Activated CD4-positive, alpha-beta memory T cell treated with anti-CD3 and anti-CD28 coated beads for 36 hours (primary cell): ENCODE data around the gene GATAD2B. TPM values are rescaled to one million over a fixed set of nuclear protein-coding genes. Genes with fewer than 3 reads are reported as not detected.

Source experiments
- CTCF ChIA-PET: fragments of 350-600 bp; sonication (Branson Sonifier 250); formaldehyde crosslinking; loops from one replicate; lab custom pipeline; 2021; ENCODE audit warnings: antibody characterized with exemption, inconsistent platforms; lab: Charles Lee
- POLR2A ChIA-PET: fragments of 350-600 bp; sonication (Branson Sonifier 250); formaldehyde crosslinking; loops from one replicate; lab custom pipeline; 2021; ENCODE audit warnings: antibody characterized with exemption; lab: Charles Lee
- DNase-seq: peaks from one replicate; pipeline ENCODE4 v3.0.0-alpha.2; 2020
- H3K27ac Mint-ChIP-seq: one replicate; pipeline ENCODE4 v1.8.0; 2021; ENCODE audit warnings: mixed read lengths
- H3K27me3 Mint-ChIP-seq: one replicate; pipeline ENCODE4 v1.8.0; 2021; ENCODE audit warnings: mixed read lengths
- H3K36me3 Mint-ChIP-seq: one replicate; pipeline ENCODE4 v1.8.0; 2021; ENCODE audit warnings: mixed read lengths
- H3K4me1 Mint-ChIP-seq: one replicate; pipeline ENCODE4 v1.8.0; 2021; ENCODE audit warnings: low read depth, mixed read lengths
- H3K4me3 Mint-ChIP-seq: one replicate; pipeline ENCODE4 v1.8.0; 2021; ENCODE audit warnings: mild to moderate bottlenecking, mixed read lengths
- H3K9me3 Mint-ChIP-seq: one replicate; pipeline ENCODE4 v1.8.0; 2021; ENCODE audit warnings: mixed read lengths
- intact Hi-C: fragments of 100-400 bp; cut with micrococcal nuclease; formaldehyde crosslinking; loops from one replicate; pipeline ENCODE4 v1.15.1; 2023
- total RNA-seq, 2 experiments: library from RNA; stranded (reverse); gene quantifications; one replicate each; pipeline ENCODE4 v1.2.3, GENCODE V29; 2021

GATAD2B gene
- total RNA-seq, 2 experiments from 2014 or later = 66.4 to 67.9 TPM

DNA sequence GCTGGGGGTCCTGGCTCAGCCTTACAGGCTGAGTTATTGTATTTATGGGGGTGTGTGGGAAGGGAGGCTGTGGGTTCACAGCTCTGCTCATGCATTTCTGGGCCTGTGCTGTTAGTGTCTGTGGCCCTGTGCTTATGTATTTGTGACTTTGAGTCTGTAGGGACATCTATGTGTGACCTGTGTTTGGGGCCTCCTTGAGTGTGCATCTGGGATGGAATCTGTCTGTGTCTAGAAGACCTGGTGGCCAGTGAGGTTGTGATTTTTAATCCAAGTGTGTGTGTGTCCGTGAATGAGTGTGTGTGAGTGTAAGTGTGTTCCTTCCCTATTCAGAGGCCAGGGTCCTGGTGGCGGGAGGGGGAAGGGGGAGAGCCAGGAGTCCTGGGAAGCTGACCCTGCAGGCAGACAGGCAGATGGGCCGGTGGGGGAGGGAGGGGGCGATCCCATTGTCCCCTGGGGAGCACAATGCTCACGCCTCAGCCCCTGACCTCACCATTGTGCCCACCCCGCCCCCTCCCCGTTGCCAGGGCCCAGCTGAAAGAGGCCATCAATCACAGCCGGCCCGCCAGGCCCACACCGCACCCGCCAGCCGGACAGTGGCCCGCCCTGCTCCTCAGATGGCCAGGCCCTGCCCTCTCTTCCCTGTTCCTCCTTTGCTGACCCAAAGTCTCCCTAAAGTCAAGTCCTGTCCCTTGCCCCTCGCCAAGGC, 128.0 kb downstream of the GATAD2B start:
- peaks cover 1% of the 10 kb centered on the region for H3K27me3 Mint-ChIP-seq
- peaks cover 25% of the 10 kb centered on the region for H3K4me1 Mint-ChIP-seq
- no peaks in the 10 kb centered on the region for H3K9me3 Mint-ChIP-seq
- no peaks in the 10 kb centered on the region for H3K36me3 Mint-ChIP-seq
- ChIA-PET CTCF (interaction anchor here (1.3 kb wide), 1 partner anchor 125 kb away, joined by 3 read pairs; no protein-coding TSS in a partner anchor), POLR2A (no interaction called here)
- DNase-seq = no peak
- H3K4me3 Mint-ChIP-seq = no peak overlapping the region
- H3K27ac Mint-ChIP-seq = no peak overlapping the region
- intact Hi-C loops = no loop called here

DNA sequence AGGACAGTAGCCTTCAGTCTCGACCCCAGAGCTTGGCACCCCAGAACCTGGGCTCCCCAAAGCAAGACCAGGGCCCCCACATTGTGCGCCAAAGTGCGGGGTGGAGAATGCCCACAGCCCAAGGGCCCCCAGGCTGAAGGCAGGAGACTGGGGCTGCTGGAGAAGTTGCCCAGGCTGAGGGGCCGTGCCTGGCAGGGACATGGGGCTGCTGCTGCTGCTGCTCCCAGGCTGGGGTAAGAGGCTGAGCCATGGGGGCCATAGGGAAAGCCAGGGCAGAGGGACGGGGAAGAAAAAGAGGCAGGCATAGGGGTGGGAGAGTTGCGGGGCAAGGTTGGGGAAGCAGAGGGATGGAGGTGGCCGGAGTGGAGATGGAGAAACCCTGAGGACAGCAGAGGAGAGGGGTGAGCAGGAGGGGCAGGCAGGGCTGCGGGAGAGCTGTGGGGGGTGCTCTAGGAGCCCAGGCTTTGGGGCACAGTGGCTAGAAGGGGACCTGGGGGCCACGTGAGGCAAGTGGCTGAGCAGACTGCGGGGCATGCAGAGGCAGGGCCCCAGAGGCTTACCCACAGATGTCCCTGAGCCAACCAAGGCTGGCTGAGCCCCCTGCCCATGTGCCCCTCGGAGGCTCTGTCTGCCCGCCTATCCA, 128.7 kb downstream of the GATAD2B start:
- Mint-ChIP-seq H3K27me3 (peaks cover 1% of the 10 kb centered on the region), H3K9me3 (no peaks in the 10 kb centered on the region), H3K4me1 (peaks cover 29% of the 10 kb centered on the region), H3K4me3 (no peak overlapping the region), H3K36me3 (no peaks in the 10 kb centered on the region), H3K27ac (no peak overlapping the region)
- ChIA-PET CTCF (interaction anchor here (2.3 kb wide), 1 partner anchor 193 kb away, joined by 7 read pairs; the partner anchor contains the start of gene RAB13), POLR2A (interaction anchor here (0.7 kb wide), 1 partner anchor 121 kb away, joined by 4 read pairs; no protein-coding TSS in a partner anchor)
- no peak for DNase-seq
- intact Hi-C loops = no loop called here

GRCh38 chr1:153793261-153793972, 129.4 kb downstream of the GATAD2B start:
- intact Hi-C loops = no loop called here
- peaks cover 29% of the 10 kb centered on the region for H3K4me1 Mint-ChIP-seq

DNA sequence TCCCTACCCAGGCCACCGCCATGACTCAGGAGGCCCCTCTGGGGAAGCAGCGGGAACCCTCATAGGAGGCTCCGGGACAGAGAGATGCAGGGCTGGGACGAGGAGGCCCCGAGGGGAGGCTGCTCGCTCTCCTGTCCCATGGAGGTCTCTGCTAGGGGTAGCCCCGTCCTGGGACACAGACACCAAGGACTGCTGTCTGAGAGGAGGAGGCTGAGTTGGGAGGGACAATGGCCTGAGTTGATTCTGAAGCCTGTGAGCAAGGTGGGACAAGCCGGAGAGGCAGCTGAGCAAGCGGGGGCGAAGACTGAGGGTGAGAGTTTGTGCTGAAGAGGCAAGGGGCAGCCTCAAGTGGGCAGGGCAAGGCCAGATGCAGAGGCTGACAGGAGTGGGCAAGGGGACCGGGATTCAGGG, 130.1 kb downstream of the GATAD2B start:
- intact Hi-C loops = no loop called here
- peaks cover 29% of the 10 kb centered on the region for H3K4me1 Mint-ChIP-seq
- H3K9me3 Mint-ChIP-seq = no peaks in the 10 kb centered on the region
- H3K27ac Mint-ChIP-seq = no peak overlapping the region
- H3K27me3 Mint-ChIP-seq = peaks cover 5% of the 10 kb centered on the region
- H3K36me3 Mint-ChIP-seq = no peaks in the 10 kb centered on the region
- ChIA-PET POLR2A (no interaction called here), CTCF (interaction anchor here (2.3 kb wide), 1 partner anchor 194 kb away, joined by 7 read pairs; the partner anchor contains the start of gene RAB13)
- H3K4me3 Mint-ChIP-seq = no peak overlapping the region
- DNase-seq = no peak

More at GRCh38 chr1:153793261-153793972, 129.4 kb downstream of the GATAD2B start:
- Mint-ChIP-seq H3K36me3 (no peaks in the 10 kb centered on the region), H3K9me3 (no peaks in the 10 kb centered on the region), H3K4me3 (no peak overlapping the region), H3K27ac (no peak overlapping the region), H3K27me3 (peaks cover 5% of the 10 kb centered on the region)
- CTCF ChIA-PET = interaction anchor here (2.3 kb wide), 1 partner anchor 193 kb away, joined by 7 read pairs; the partner anchor contains the start of gene RAB13
- DNase-seq = no peak
- POLR2A ChIA-PET = interaction anchor here (0.7 kb wide), 1 partner anchor 121 kb away, joined by 4 read pairs; no protein-coding TSS in a partner anchor

DNA sequence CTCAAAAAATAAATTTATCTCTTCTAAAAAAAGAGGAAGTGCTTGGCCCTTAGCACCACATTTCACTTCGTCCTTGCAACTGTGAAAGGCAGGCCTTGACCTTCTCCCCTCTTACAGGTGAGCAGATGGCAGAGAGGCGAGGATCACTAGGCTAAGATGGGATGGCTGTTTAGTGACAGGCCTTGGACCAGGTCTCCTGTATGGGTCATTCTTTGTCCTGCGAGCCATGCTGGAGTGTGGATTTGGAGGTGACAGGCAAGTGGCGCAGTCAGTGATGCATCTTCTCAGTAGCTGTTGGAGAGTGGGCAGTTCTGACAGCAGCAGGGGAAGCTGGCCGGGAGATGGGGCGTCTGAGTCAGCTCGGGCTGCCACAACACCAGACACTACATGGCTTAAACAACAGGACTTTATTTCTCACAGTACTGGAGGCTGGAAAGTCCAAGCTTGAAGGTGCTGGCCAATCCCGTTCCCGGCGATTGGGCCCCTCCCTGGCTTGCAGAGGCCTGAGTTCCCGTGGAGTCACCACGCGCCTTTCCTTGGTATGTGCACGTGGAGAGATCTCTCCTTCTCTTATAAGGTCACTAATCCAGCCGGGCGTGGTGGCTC, 131.0 kb downstream of the GATAD2B start:
- H3K27me3 Mint-ChIP-seq = peaks cover 5% of the 10 kb centered on the region
- no peaks in the 10 kb centered on the region for H3K36me3 Mint-ChIP-seq
- ChIA-PET POLR2A (interaction anchor here (0.8 to 0.9 kb wide), 2 partner anchors 17 to 176 kb away, joined by 3 read pairs; partner anchors contain the start of genes CREB3L4 and SLC27A3), CTCF (interaction anchor here (0.8 to 2.8 kb wide), 5 partner anchors 11 to 224 kb away, joined by 3 to 9 read pairs (median 3); partner anchors contain the start of genes DENND4B and RAB13)
- DNase-seq = peak; percentile 60
- peaks cover 26% of the 10 kb centered on the region for H3K4me1 Mint-ChIP-seq
- H3K27ac Mint-ChIP-seq = peak overlapping the region; percentile 42
- H3K9me3 Mint-ChIP-seq = no peaks in the 10 kb centered on the region
- intact Hi-C loops = loop anchor here (2.0 kb wide), 1 partner anchor 13 kb away; no protein-coding TSS in a partner anchor
- H3K4me3 Mint-ChIP-seq = no peak overlapping the region

GRCh38 chr1:153790966-153791647, 131.7 kb downstream of the GATAD2B start:
- Mint-ChIP-seq H3K36me3 (no peaks in the 10 kb centered on the region), H3K27ac (peak overlapping the region; percentile 42), H3K9me3 (no peaks in the 10 kb centered on the region), H3K4me1 (peaks cover 26% of the 10 kb centered on the region), H3K27me3 (peaks cover 5% of the 10 kb centered on the region), H3K4me3 (peak overlapping the region; percentile 7)
- POLR2A ChIA-PET = interaction anchor here (0.8 to 0.9 kb wide), 2 partner anchors 16 to 177 kb away, joined by 3 read pairs; partner anchors contain the start of genes CREB3L4 and SLC27A3
- CTCF ChIA-PET = interaction anchor here (0.8 to 2.8 kb wide), 5 partner anchors 10 to 223 kb away, joined by 3 to 9 read pairs (median 3); partner anchors contain the start of genes DENND4B and RAB13
- intact Hi-C loops = loop anchor here (2.0 kb wide), 1 partner anchor 14 kb away; no protein-coding TSS in a partner anchor
- DNase-seq = peak; percentile 40

GRCh38 chr1:153790313-153790965, 132.3 kb downstream of the GATAD2B start:
- POLR2A ChIA-PET = no interaction called here
- peak overlapping the region; percentile 7 for H3K4me3 Mint-ChIP-seq
- no peaks in the 10 kb centered on the region for H3K9me3 Mint-ChIP-seq
- intact Hi-C loops = loop anchor here (2.0 kb wide), 1 partner anchor 14 kb away; no protein-coding TSS in a partner anchor
- DNase-seq = no peak
- H3K27me3 Mint-ChIP-seq = peaks cover 5% of the 10 kb centered on the region
- H3K36me3 Mint-ChIP-seq = no peaks in the 10 kb centered on the region
- peak overlapping the region; percentile 42 for H3K27ac Mint-ChIP-seq
- peaks cover 26% of the 10 kb centered on the region for H3K4me1 Mint-ChIP-seq
- CTCF ChIA-PET = interaction anchor here (0.6 to 2.8 kb wide), 3 partner anchors 156 to 755 kb away, joined by 4 to 9 read pairs (median 4); partner anchors contain the start of genes DENND4B and RAB13

GRCh38 chr1:153789478-153790034, 133.2 kb downstream of the GATAD2B start:
- Mint-ChIP-seq H3K27ac (peak overlapping the region; percentile 4), H3K4me1 (peaks cover 26% of the 10 kb centered on the region), H3K27me3 (peaks cover 5% of the 10 kb centered on the region), H3K4me3 (no peak overlapping the region), H3K36me3 (no peaks in the 10 kb centered on the region), H3K9me3 (no peaks in the 10 kb centered on the region)
- ChIA-PET CTCF (interaction anchor here (0.6 to 2.8 kb wide), 2 partner anchors 197 to 756 kb away, joined by 4 to 9 read pairs; partner anchors contain the start of gene RAB13), POLR2A (no interaction called here)
- intact Hi-C loops = loop anchor here (2.0 kb wide), 1 partner anchor 15 kb away; no protein-coding TSS in a partner anchor
- DNase-seq = no peak

GRCh38 chr1:153786038-153786790, 136.6 kb downstream of the GATAD2B start:
- Mint-ChIP-seq H3K27me3 (peaks cover 3% of the 10 kb centered on the region), H3K27ac (no peak overlapping the region), H3K4me1 (peaks cover 23% of the 10 kb centered on the region), H3K36me3 (no peaks in the 10 kb centered on the region), H3K4me3 (no peak overlapping the region), H3K9me3 (no peaks in the 10 kb centered on the region)
- intact Hi-C loops = no loop called here
- POLR2A ChIA-PET = no interaction called here
- DNase-seq = no peak
- CTCF ChIA-PET = interaction anchor here (0.6 to 1.1 kb wide), 3 partner anchors 11 to 201 kb away, joined by 3 to 5 read pairs (median 4); partner anchors contain the start of gene RAB13
